ENCODE measurements around the gene IGSF8.

DNA sequence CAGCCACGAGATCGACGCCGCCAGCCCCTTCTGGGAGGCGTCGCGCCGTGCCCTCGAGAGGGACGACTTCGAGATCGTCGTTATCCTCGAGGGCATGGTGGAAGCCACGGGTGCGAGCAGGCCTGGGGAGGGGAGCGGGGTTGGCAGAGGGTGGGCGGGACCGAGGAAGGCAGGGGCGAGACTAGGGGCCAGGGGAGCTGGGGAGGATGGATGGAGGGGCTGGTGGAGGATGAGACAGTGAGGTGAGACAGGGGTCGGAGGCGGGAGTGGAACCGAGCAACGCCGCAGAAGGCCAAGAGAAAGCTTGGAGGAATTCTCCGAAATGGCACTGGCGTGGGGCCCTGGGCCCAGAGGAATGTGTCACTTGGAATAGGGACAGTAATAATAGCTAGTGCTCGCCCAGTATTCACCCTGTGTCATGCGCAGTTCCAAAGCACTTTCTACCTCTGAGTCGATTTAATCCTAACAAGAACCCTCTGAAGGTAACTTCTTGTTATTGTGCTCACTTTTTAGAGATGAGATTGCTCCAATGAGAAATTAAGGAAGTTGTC, 13.6 kb downstream of the IGSF8 start:
- TF ChIP-seq, protein P1, sequence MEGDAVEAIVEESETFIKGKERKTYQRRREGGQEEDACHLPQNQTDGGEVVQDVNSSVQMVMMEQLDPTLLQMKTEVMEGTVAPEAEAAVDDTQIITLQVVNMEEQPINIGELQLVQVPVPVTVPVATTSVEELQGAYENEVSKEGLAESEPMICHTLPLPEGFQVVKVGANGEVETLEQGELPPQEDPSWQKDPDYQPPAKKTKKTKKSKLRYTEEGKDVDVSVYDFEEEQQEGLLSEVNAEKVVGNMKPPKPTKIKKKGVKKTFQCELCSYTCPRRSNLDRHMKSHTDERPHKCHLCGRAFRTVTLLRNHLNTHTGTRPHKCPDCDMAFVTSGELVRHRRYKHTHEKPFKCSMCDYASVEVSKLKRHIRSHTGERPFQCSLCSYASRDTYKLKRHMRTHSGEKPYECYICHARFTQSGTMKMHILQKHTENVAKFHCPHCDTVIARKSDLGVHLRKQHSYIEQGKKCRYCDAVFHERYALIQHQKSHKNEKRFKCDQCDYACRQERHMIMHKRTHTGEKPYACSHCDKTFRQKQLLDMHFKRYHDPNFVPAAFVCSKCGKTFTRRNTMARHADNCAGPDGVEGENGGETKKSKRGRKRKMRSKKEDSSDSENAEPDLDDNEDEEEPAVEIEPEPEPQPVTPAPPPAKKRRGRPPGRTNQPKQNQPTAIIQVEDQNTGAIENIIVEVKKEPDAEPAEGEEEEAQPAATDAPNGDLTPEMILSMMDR (IDR thresholded peaks at IDR 0.05; ENCODE audit: low read depth, low read length, poor library complexity, severe bottlenecking) = no peak
- no peak for TF ChIP-seq EZH2phosphoT487 (IDR thresholded peaks at IDR 0.05; ENCODE audit: borderline replicate concordance, low read length)
